ENCODE results near the gene RETN.

DNA sequence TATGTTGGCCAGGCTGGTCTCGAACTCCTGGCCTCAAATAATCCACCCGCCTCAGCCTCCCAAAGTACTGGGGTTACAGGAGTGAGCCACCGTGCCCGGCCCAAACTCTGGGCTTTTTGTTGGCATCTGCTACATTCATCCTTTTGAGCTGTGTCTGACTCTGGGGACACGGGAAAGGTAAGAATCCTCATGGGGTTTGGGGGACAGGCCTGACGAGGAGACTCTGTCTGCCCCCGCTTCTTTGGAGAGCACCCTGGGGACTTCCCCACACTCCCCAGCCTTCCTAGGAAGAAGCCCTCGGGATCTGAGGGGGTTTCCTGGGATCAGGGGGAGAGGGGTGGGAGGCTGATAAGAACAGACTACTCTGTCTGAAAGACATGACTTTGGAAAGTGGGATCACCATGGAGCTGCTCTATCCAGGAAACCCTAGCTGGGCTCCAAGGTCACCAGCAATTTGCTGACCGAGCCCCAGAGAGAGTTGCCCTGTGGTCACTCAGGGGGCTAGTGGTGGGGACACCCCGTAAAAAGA, 41.1 kb downstream of the RETN start:
- TF ChIP-seq, protein P1, sequence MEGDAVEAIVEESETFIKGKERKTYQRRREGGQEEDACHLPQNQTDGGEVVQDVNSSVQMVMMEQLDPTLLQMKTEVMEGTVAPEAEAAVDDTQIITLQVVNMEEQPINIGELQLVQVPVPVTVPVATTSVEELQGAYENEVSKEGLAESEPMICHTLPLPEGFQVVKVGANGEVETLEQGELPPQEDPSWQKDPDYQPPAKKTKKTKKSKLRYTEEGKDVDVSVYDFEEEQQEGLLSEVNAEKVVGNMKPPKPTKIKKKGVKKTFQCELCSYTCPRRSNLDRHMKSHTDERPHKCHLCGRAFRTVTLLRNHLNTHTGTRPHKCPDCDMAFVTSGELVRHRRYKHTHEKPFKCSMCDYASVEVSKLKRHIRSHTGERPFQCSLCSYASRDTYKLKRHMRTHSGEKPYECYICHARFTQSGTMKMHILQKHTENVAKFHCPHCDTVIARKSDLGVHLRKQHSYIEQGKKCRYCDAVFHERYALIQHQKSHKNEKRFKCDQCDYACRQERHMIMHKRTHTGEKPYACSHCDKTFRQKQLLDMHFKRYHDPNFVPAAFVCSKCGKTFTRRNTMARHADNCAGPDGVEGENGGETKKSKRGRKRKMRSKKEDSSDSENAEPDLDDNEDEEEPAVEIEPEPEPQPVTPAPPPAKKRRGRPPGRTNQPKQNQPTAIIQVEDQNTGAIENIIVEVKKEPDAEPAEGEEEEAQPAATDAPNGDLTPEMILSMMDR (conservative IDR thresholded peaks at IDR 0.05; ENCODE audit: low read depth, low read length): no peak
- TF ChIP-seq EZH2 (IDR thresholded peaks at IDR 0.05; ENCODE audit: borderline replicate concordance, low read depth, low read length, poor library complexity, severe bottlenecking): no peak

Data from A673 (cell line).